Mesothelial cell of epicardium (in vitro differentiated cells): ENCODE measurements around the gene BIRC7. TPM values are rescaled to one million over a fixed set of nuclear protein-coding genes. Genes with fewer than 3 reads are reported as not detected.
A peak's percentile ranks its signal among the peaks of the same experiment; 100 is the strongest.

Experiments used
- DNase-seq, 2 experiments: peaks; one replicate each; pipeline ENCODE4 v3.0.0; 2021; ENCODE audit warnings: low spot score in 2 of 2; ENCODE audit not compliant: unreplicated experiment in 2 of 2
- H3K27ac Mint-ChIP-seq: 2 replicates; pipeline ENCODE4 v1.8.0; 2021; ENCODE audit warnings: mixed read lengths
- H3K27me3 Mint-ChIP-seq: 2 replicates; pipeline ENCODE4 v1.8.0; 2021; ENCODE audit warnings: low read depth, mixed read lengths
- H3K36me3 Mint-ChIP-seq: 2 replicates; pipeline ENCODE4 v1.8.0; 2021; ENCODE audit warnings: mixed read lengths
- H3K4me1 Mint-ChIP-seq: 2 replicates; pipeline ENCODE4 v1.8.0; 2021; ENCODE audit warnings: mixed read lengths
- H3K4me3 Mint-ChIP-seq: 2 replicates; pipeline ENCODE4 v1.8.0; 2021; ENCODE audit warnings: mild to moderate bottlenecking, moderate library complexity, mixed read lengths
- H3K9me3 Mint-ChIP-seq: 2 replicates; pipeline ENCODE4 v1.8.0; 2021; ENCODE audit warnings: mixed read lengths
- CTCF ChIP-seq: fragments of 200-600 bp; sonication (generic); IDR thresholded peaks from one replicate; pipeline ENCODE4 v1.5.0; 2021; ENCODE audit warnings: antibody characterized with exemption; ENCODE audit not compliant: unreplicated experiment
- total RNA-seq: library from RNA; stranded (reverse); gene quantifications from 3 replicates; pipeline ENCODE4 v1.2.1, GENCODE V29; 2021

Gene BIRC7
- total RNA-seq, 1 donor from 2014 or later, result 0.36 TPM

DNA sequence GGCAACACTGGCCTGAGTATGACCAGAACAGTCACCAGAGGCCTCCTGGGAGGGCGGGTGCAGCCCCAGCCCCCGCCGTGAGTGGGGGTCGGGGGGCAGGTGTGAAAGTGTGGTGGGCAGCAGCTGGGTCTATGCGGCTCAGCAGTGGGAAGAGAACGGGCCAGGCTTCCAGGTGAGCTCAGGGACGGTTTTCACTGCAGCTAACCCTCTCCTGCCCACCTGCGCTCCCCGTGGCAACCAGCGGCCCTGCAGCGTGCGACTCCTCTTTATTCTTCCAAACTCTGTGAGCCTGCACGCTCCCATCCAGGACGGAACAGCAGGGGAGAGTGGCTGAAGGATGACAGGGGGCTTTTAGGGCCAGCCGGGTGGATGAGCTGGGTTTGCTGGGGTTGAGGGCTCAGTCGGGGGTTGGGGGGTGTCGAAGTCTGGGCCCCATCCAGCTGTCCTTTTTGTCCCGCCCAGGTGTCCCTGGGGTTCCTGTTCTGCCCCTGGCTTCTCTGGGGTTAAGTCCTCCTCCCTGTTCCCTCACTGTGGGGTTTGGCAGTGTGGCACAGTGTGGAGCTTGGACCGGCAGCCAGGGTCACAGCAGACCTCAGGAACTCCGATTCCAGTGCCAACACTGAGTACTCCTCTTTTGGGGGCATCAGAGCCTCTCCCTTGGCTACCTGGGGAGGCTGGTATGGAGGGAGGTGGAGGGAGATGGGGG is 859 bp upstream of the BIRC7 start:
- Mint-ChIP-seq H3K4me3 (no peak overlapping the region), H3K27me3 (peaks cover 7% of the 10 kb centered on the region), H3K36me3 (no peaks in the 10 kb centered on the region), H3K27ac (no peak overlapping the region), H3K9me3 (no peaks in the 10 kb centered on the region), H3K4me1 (peaks cover 21% of the 10 kb centered on the region)
- TF ChIP-seq CTCF, result peak; percentile 70
- DNase-seq, result peak in 1 of 2 experiments; percentile 70

- no peak overlapping the region for H3K4me3 Mint-ChIP-seq
- no peak overlapping the region for H3K27ac Mint-ChIP-seq
- H3K9me3 Mint-ChIP-seq, result no peaks in the 10 kb centered on the region
- H3K36me3 Mint-ChIP-seq, result no peaks in the 10 kb centered on the region
- peaks cover 7% of the 10 kb centered on the region for H3K27me3 Mint-ChIP-seq
- peaks cover 17% of the 10 kb centered on the region for H3K4me1 Mint-ChIP-seq
- DNase-seq, result no peak
- no peak for TF ChIP-seq CTCF
These were observed 572 bp downstream of the BIRC7 start for GRCh38 chr20:63236116-63236837.

GRCh38 chr20:63238031-63238430 is 2.3 kb downstream of the BIRC7 start:
- no peaks in the 10 kb centered on the region for H3K9me3 Mint-ChIP-seq
- no peaks in the 10 kb centered on the region for H3K27me3 Mint-ChIP-seq
- TF ChIP-seq CTCF, result no peak
- no peak for DNase-seq
- peaks cover 8% of the 10 kb centered on the region for H3K4me1 Mint-ChIP-seq
- H3K4me3 Mint-ChIP-seq, result no peak overlapping the region
- H3K36me3 Mint-ChIP-seq, result no peaks in the 10 kb centered on the region
- H3K27ac Mint-ChIP-seq, result no peak overlapping the region

DNA sequence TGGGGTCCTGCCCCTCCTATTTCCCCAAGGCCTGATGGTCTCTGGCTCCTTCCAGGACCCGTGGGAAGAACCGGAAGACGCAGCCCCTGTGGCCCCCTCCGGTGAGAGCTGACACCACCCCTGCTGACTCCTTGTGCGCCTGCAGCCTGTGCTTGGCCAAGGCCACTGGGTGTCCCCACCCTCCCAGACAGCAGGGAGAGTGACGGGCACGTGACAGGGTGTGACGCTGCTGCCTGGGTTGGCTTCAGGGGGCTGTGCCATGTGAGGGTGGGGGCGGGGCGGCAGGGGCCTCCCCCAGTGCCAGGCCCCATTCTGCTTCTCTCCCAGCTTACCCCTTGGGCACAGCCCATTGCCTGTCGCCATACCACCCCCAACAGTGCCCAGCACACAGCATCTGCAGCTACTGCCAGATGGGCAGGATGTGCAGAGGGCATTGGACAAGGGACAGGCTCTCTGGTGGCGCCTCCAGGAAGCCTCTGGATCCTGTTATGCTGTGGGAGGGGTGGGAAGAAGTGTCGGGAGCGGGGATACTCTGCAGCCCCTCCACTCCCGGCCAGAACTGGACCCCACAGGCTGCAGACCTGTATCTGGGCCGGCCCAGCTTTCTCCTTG is 2.9 kb downstream of the BIRC7 start:
- H3K4me1 Mint-ChIP-seq, result peaks cover 8% of the 10 kb centered on the region
- no peak overlapping the region for H3K4me3 Mint-ChIP-seq
- H3K9me3 Mint-ChIP-seq, result no peaks in the 10 kb centered on the region
- no peak overlapping the region for H3K27ac Mint-ChIP-seq
- no peak for TF ChIP-seq CTCF
- DNase-seq, result no peak
- no peaks in the 10 kb centered on the region for H3K27me3 Mint-ChIP-seq
- no peaks in the 10 kb centered on the region for H3K36me3 Mint-ChIP-seq

GRCh38 chr20:63239431-63239830 is 3.7 kb downstream of the BIRC7 start:
- Mint-ChIP-seq H3K27ac (no peak overlapping the region), H3K9me3 (no peaks in the 10 kb centered on the region), H3K4me1 (peaks cover 8% of the 10 kb centered on the region), H3K4me3 (no peak overlapping the region), H3K36me3 (no peaks in the 10 kb centered on the region), H3K27me3 (no peaks in the 10 kb centered on the region)
- no peak for DNase-seq
- TF ChIP-seq CTCF, result no peak
